Measurements from ENCODE around the gene NAXE.

GRCh38 chr1:156600733-156601121, 9.2 kb downstream of the NAXE start:
- TF ChIP-seq POLR2A (IDR thresholded peaks at IDR 0.05; ENCODE audit: low read depth, low read length) (no peak), POLR2AphosphoS5 (IDR thresholded peaks at IDR 0.05; ENCODE audit: low read depth, low read length) (no peak), SPI1 (IDR thresholded peaks at IDR 0.05; ENCODE audit: low read depth, low read length) (no peak)

Data from GM12891 (cell line).